ENCODE measurements around the gene FASN. TPM values are rescaled to one million over a fixed set of nuclear protein-coding genes. Genes with fewer than 3 reads are reported as not detected.

FASN gene
- total and polyA plus RNA-seq, 2 of the 13 experiments (the other 11 are each of a cell fraction or from before 2014, with no cell fraction given), result 51.7 to 101 TPM

DNA sequence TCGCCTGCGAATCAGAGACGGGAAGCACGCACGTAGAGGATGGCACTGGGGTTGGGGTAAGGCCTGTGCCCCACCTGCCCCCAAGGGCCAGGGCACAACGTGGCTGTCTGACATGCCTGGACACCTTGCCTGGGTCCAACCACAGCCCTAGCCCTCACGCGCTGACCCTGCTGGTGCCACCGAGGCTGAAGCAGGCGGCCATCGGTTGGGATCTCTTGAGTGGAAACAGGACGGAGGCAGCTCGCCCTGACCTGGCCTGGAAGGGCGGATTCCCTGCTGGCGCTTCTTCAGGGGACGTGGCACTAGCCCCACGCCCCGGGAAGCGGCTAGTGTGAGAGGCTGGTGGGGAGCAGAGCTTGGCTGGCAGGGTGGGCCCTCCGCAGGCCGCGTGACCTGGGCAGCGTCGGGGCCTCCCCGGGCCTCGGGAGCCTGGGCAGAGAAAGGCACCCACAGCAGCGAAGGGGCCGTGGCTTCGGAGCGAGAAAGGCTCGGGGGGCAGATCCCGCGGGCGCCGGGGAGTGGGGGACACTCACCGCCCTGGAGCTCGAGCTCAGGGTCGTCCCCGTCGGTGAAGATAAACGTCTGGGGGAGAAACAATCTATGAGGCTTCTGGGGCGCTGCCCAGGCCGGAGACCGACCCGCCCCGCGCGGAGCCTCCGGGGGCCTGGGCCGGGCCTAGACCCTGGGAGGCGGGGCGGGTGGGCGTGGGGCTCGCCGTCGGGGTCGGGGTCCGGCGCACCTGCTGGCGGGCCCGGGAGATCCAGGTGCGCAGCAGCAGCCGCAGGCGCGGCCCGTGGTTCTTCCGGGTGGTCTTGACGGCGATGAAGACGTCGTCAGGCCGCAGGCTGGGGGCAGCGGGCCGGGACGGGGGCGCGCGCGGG is 47.0 kb downstream of the FASN start (continued):
- TF ChIP-seq PAX8 (CRISPR knock-in tag; IDR thresholded peaks at IDR 0.05; ENCODE audit: borderline replicate concordance), result no peak
- TF ChIP-seq ZNF615 (CRISPR knock-in tag; IDR thresholded peaks at IDR 0.05; ENCODE audit: borderline replicate concordance), result no peak
- TF ChIP-seq NKX3-1 (CRISPR knock-in tag; IDR thresholded peaks at IDR 0.05), result no peak
- TF ChIP-seq SNAPC4 (CRISPR knock-in tag; IDR thresholded peaks at IDR 0.05), result no peak
- TF ChIP-seq PHF8 (CRISPR knock-in tag; IDR thresholded peaks at IDR 0.05), result peak; percentile 69
- TF ChIP-seq PTBP1 (IDR thresholded peaks at IDR 0.05; ENCODE audit: low read depth, low read length, poor library complexity, severe bottlenecking), result no peak
- TF ChIP-seq ZBTB8A (CRISPR knock-in tag; IDR thresholded peaks at IDR 0.05; ENCODE audit: borderline replicate concordance, low read depth), result no peak
- TF ChIP-seq JUND (CRISPR knock-in tag; IDR thresholded peaks at IDR 0.05), result no peak
- no peak for TF ChIP-seq ZNF430 (CRISPR knock-in tag; IDR thresholded peaks at IDR 0.05)
- TF ChIP-seq AHR (CRISPR knock-in tag; IDR thresholded peaks at IDR 0.05), result peak; percentile 34; the same call in 1 of the 2 replicates
- TF ChIP-seq KLF6 (CRISPR knock-in tag; IDR thresholded peaks at IDR 0.05), result no peak; the same call in 1 of the 2 replicates
- peak; percentile 74 for TF ChIP-seq WIZ (CRISPR knock-in tag; IDR thresholded peaks at IDR 0.05)
- TF ChIP-seq, protein P1, sequence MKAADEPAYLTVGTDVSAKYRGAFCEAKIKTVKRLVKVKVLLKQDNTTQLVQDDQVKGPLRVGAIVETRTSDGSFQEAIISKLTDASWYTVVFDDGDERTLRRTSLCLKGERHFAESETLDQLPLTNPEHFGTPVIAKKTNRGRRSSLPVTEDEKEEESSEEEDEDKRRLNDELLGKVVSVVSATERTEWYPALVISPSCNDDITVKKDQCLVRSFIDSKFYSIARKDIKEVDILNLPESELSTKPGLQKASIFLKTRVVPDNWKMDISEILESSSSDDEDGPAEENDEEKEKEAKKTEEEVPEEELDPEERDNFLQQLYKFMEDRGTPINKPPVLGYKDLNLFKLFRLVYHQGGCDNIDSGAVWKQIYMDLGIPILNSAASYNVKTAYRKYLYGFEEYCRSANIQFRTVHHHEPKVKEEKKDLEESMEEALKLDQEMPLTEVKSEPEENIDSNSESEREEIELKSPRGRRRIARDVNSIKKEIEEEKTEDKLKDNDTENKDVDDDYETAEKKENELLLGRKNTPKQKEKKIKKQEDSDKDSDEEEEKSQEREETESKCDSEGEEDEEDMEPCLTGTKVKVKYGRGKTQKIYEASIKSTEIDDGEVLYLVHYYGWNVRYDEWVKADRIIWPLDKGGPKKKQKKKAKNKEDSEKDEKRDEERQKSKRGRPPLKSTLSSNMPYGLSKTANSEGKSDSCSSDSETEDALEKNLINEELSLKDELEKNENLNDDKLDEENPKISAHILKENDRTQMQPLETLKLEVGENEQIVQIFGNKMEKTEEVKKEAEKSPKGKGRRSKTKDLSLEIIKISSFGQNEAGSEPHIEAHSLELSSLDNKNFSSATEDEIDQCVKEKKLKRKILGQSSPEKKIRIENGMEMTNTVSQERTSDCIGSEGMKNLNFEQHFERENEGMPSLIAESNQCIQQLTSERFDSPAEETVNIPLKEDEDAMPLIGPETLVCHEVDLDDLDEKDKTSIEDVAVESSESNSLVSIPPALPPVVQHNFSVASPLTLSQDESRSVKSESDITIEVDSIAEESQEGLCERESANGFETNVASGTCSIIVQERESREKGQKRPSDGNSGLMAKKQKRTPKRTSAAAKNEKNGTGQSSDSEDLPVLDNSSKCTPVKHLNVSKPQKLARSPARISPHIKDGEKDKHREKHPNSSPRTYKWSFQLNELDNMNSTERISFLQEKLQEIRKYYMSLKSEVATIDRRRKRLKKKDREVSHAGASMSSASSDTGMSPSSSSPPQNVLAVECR (CRISPR knock-in tag; IDR thresholded peaks at IDR 0.05; ENCODE audit: borderline replicate concordance), result no peak
- TF ChIP-seq ZNF710 (CRISPR knock-in tag; IDR thresholded peaks at IDR 0.05; ENCODE audit: borderline replicate concordance), result no peak
- TF ChIP-seq NFKB2 (CRISPR knock-in tag; IDR thresholded peaks at IDR 0.05; ENCODE audit: borderline replicate concordance), result no peak

Measured in HepG2 (cell line).